Measurements from ENCODE around the gene SKAP1.
"Not testable (repeated sequence)": the region's sequence is repeated elsewhere in the genome, so short reads cannot be mapped to it uniquely, and the experiment has no call there.

The SKAP1 gene

DNA sequence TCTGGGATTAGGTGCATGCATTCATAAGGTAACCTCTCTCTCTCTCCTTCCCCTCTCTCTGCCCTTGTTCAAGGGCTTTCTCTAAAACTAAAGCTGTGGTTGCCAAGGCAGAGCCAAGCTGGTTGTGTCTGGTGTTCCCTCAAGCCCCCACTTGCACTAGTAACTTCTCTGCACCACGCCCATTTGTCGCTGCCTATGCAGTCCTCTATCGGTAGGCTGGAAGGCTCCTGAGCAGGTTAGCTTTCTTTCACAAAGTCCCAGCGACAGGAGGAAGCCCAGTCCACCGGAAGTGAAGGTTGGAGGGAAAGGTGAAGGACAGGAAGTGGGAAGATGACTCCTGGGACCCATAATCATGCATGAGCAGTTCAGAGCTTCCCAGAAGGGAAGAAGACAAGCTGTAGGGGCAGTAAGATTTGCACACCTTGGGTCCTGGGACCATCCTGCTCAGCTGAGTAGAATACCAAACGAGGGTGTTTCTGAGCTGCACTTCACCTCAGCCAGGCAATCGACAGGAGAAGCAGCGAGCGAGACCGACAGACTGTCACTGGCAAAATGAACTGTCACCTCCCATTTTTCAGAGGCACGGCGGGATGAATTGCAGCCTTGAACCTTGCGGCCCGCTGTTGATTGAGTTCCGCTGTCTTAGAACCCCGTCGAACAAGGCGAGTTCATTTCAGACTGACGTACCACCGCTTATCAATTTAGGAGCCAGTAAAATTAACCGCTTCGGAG is 14.7 kb upstream of the SKAP1 start:
- no peak for DNase-seq

GRCh38 chr17:48443712-48444111 is 13.7 kb upstream of the SKAP1 start:
- no peak for DNase-seq

GRCh38 chr17:48442819-48443218 is 12.8 kb upstream of the SKAP1 start:
- peak; percentile 67 for DNase-seq

DNA sequence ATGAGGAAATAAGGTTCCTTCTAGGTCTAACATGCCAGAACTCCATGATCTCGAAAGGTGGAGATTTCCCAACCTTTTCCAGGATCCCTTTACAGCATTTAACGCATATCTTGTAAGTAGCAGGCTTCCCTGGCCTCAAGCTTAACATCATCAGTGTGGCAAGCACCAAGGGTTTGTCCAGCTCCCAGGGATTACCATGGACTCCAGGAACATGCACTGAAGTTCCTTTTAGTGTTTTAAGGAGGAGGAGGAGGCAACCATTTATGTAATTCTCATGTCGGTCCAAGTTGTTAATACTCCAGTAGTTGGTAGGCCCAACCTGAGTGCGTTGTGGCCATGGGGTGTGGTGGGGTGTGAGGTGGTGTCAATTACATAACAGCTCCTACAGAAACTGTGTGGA is 11.8 kb upstream of the SKAP1 start:
- DNase-seq, result no peak

DNA sequence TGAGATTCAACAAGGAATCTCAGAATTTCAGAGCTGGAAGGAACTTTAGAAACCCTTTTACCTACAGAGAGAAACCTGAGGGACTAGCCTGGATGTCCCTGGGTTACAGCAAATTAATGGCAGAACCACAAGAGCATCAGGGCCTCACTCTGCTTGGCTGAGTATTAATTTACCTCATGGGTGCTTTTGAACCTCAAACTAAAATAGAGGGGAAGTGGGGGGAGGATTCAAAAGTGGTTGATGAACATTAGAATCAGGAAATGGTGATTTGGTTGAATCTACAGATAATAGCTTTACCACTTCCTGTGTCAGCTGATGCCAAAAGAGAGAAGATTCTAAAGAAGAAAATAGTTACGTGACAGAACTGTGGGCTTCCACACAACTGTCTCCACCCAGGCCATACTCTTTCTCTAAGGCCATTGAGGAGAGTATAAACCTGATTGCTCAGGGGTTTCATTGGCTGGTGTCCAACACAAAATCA is 11.3 kb upstream of the SKAP1 start:
- DNase-seq, result peak; percentile 72

- no peak for DNase-seq
These were observed 10.7 kb upstream of the SKAP1 start for GRCh38 chr17:48440669-48441068.

DNA sequence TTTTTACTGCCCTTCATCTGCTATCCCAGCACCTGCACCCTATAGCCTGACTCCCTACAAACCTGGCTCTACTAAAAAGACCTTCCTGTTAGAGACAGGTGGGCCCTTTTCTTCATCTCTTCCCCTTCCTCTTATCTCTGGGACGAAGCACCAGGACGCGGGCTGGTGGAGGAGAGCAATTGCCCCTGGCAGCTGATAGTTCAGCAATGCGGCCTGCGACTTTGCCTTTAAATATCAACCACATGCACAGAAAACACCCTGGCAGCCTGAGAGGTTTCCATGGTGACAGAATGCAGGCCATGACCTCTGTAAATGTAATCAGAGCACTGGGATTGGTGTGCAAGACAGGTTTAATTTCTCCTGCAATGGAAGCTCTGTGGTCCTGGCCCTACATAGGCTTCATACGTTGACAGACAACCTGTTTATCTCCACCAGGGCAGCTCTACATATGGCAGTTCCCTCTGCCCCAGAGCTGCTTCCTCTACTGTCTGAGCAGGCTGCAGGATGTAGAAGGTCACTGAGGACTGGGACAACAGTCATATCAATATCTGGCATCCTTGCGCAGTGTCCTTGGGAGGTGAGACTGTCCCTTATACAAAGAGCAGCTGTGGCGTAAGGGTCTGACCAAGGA is 10.0 kb upstream of the SKAP1 start:
- no peak for DNase-seq

- no peak for DNase-seq
These were observed 9.3 kb upstream of the SKAP1 start for GRCh38 chr17:48439110-48439850.

- DNase-seq, result no peak
These were observed 8.6 kb upstream of the SKAP1 start for GRCh38 chr17:48438516-48439061.

DNA sequence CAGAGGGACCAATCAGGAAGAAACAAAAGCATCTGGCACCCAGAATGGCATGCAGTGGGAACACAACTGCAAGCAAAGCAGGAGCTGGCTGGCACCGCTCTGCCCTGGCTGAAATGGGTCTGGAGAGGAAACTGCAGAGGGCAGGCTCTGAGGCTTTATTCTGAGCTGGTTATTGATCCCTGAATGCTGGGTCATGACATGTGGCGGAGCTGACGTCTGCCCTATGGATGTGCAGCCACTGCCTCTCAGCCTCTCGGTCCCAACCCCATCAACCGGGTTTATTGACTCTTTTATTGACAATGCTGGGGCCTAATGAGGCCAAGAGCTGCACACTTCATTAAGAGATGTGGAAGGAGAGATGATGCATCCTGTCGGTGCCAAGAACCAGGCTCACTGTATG is 3.9 kb upstream of the SKAP1 start:
- no peak for DNase-seq

DNA sequence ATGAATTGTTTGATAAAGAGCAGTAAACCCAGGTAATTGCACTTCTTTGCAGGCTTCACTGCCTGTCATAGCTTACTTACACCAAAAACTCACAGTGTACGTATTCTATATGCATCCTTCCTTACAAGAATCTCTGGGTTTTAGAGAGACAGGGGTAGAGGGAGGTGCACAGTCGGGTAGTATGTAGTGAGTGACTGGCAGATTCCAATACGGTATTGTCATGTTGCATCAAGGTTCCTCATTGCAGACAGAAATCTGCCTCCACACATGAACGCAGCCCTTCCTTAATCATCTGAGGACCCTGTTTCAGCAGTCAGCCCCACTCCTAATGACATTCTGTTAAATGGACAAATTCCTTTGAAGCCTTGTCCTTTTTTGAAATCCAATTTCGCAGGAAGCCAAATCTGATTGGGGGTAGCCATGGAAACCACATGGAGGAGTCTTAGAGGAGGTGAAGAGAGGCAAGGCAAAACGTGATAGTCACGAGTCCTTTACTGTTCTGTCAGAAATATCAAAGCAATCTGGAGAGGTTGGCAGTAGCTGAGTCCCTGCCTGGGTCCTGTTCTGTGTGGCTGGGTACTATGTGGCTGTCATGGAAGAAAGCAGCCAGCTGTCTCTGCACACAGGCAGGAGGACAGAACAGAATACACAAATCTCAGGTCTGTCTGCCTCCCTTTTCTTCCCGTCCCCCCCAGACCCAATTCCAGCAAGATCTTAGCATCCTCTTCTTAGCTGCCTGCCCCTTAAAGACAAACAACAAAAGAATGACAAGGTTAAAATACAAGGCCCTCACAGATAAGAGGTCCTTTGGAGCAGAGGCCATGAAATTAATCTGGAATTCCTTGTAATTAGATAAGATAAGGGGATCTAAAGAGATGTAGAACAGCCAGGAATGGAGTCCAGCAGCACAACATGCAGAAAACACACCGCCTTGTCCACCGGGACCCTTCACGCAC is 3.1 kb upstream of the SKAP1 start:
- DNase-seq, result no peak

DNA sequence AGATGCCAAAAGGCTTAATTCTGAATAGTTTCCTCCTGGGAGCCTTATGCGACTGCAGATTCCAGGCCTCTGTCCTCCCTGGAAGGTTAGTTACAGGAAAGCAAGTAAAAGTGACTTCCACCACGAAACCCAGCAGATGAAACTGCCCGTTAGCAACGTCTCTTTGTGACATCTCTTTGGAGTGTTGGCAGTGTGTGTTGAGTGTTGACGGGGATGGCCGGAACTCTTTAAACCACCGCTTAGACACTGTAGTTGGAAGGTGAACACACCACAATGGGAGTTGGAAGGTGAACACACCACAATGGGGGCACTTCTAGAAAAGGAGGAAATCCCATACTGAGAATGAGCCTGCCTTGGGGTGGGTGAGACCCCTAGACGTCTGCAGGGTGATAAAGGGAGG is 858 bp downstream of the SKAP1 start:
- DNase-seq, result no peak

GRCh38 chr17:48427598-48427997 is 2.4 kb downstream of the SKAP1 start:
- no peak for DNase-seq

DNA sequence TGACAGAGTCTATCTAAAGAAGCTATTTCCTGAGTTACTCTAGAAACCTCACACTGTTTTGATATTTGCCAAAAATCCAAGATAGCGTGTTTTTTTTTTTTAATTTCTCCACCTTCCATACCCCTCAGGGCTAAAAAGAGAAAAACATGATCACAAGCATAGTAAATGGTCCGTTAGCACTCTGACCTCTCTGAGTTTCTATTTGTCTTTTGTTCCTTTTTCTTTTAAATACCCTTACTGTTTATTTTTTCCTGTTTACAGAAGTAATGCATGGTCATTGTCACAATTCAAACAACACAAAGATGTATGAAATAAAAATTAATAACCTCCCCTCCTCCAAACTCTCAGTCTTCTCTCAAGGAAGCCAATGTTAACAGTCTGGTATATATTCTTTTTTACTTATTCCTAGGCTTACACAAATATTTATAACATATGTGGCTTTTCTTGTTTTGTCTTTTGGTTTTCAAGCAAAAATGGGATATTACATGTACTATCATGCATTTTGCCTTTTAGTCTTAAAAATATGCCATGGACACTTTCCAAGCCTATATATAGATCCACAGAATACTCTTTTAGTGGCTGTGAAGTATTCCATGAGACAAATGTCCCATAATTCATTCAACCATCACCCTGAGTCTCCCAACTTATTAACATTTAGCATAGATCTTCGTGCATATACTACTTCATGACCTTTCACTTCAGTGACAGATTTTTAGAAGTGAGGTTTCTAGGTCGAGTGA is 3.1 kb downstream of the SKAP1 start:
- DNase-seq, result no peak

DNA sequence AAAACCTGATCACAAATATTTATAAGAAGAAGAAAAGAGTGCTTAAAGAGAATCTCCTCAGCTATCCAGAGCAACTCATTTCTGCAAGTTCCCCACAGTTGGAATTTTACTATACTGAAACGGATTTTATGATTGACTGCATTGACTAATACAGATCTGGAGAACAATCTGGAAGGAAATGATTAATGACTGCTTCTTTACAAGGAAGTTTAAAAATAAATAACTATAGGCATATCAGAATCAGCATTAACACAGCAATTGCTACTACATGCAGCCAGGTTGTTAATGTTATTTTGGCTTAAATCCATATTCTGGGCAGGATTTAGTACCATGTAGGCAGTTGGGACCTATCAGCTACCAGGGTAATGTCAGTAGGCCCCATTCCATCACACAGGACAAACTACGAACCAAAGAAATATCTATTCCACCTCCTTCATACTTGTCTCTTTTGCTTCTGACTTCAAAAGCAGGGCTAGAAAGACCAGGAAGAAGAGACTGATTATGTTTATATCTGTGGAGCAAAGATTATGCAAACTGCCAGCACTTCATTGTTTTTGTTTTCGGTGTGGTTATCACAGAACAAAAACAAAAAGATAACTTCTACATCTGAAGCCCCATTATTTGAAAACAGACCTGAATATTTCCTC is 3.9 kb downstream of the SKAP1 start:
- DNase-seq, result no peak

GRCh38 chr17:48422060-48422459 is 8.0 kb downstream of the SKAP1 start:
- DNase-seq, result not testable (repeated sequence)

GRCh38 chr17:48420823-48421222 is 9.2 kb downstream of the SKAP1 start:
- DNase-seq, result no peak

- DNase-seq, result no peak
These were observed 13.0 kb downstream of the SKAP1 start for GRCh38 chr17:48416971-48417370.

DNA sequence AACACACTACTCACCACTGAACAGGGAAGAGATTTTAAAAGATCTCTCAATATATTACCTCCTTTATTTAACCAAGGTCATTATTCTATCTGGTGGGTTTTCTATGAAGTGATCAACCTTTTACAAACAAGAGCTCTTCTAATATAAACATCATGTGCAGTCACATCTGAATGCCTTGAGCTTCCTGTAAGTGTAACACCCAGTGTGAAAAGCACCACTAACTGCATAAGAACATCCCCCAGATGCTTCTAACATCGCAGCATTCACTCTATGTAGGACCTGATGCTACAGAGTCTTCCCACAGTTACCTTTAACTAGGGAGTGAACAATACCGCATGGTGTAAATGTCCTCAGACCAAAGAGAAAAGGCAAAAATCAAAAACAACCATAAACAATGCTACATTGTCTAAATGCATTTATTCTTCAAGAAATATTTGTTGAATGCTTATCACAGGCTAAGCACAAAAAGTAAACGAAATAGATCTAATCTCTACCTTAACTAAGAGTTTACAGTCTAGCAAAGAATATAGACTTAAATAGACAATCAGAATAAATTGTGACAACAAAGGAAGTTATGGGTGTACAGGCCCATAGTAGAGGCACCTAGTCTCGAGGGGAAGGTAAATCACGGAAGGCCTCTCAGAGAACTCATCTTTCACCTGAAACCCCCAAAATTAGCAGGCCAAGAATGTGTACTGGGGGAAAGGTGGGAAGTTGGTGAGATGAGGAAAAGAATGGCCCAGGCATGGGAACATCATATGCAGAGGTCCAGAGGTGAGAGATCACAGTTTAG is 16.2 kb downstream of the SKAP1 start:
- DNase-seq, result no peak

DNA sequence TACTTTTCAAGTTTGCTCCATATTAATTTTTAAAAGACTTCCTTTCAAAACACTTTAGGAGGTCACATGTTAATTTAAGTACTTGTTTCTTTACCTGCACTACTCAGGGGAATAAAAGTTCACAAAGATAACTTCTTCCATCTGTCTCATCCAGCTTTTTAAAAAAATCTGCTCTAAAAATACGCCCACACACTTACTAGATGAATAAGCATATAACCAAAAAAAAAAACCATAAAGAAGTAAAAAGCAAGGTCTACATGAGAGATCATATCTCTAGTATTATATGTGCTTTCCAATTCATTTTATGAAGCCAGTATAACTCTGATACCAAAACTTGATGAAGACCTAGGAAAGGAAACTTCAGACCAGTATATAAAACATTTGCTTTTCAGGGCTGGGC is 17.2 kb downstream of the SKAP1 start:
- DNase-seq, result no peak
